HEK293 (cell line): ENCODE data around the gene MRPS2.

ENCODE experiments used
- CTCF ChIA-PET: fragments of 350-600 bp; formaldehyde crosslinking; extraction: SDS; loops from one replicate; lab custom pipeline; 2021; ENCODE audit warnings: antibody characterized with exemption; lab: Yijun Ruan, JAX
- POLR2A ChIA-PET: fragments of 300-600 bp; formaldehyde crosslinking; extraction: SDS; loops from one replicate; lab custom pipeline; 2020; ENCODE audit warnings: antibody characterized with exemption, inconsistent platforms; lab: Yijun Ruan, JAX
- H3K27ac ChIP-seq: fragments of 200-500 bp; sonication (Bioruptor generic); 2 replicates; pipeline ENCODE4 v1.5.1; 2014; ENCODE audit warnings: low read depth, low read length, control low read depth, inconsistent platforms; ENCODE audit errors: extremely low read depth
- H3K36me3 ChIP-seq, 2 experiments: fragments of 200-500 bp in 1 of 2; sonication (Bioruptor generic) in 1 of 2; 1 replicate in 1 of 2; 2 replicates in 1 of 2; pipeline ENCODE4 v1.5.1; 2014 to 2017; ENCODE audit warnings: inconsistent platforms in 2 of 2, low read length in 2 of 2; ENCODE audit not compliant: control insufficient read depth in 2 of 2, insufficient read depth in 1 of 2
- H3K4me1 ChIP-seq: fragments of 200-500 bp; sonication (Bioruptor generic); 2 replicates; pipeline ENCODE4 v1.5.1; 2014; ENCODE audit warnings: mild to moderate bottlenecking, low read length, inconsistent platforms; ENCODE audit not compliant: control insufficient read depth, insufficient read depth
- H3K4me3 ChIP-seq: 2 replicates; pipeline ENCODE4 v1.5.1; 2011; ENCODE audit warnings: low read depth, mild to moderate bottlenecking, control low read depth, low read length, moderate library complexity
- H3K9me3 ChIP-seq: fragments of 200-500 bp; sonication (Bioruptor generic); 2 replicates; pipeline ENCODE4 v1.5.1; 2014; ENCODE audit warnings: low read depth, low read length, inconsistent platforms; ENCODE audit not compliant: control insufficient read depth, insufficient read depth
- HOXC10 ChIP-seq: sonication (generic); formaldehyde crosslinking; IDR thresholded peaks from 2 replicates; pipeline ENCODE4 v1.8.1; 2023; ENCODE audit warnings: mild to moderate bottlenecking, missing genetic modification reagents
- KLF10 ChIP-seq: fragments of 450-650 bp; IDR thresholded peaks from 2 replicates; pipeline ENCODE4 v1.5.1; 2018; ENCODE audit warnings: missing biosample characterization, mild to moderate bottlenecking, missing genetic modification characterization
- MYNN ChIP-seq: fragments of 450-650 bp; formaldehyde crosslinking; IDR thresholded peaks from 2 replicates; pipeline ENCODE4 v1.5.1; 2016; ENCODE audit warnings: missing biosample characterization, missing genetic modification characterization, borderline replicate concordance
- YY2 ChIP-seq: fragments of 450-650 bp; formaldehyde crosslinking; IDR thresholded peaks from 2 replicates; pipeline ENCODE4 v1.5.1; 2016; ENCODE audit warnings: missing biosample characterization, missing genetic modification characterization
- ZNF146 ChIP-seq: fragments of 450-650 bp; formaldehyde crosslinking; IDR thresholded peaks from 2 replicates; pipeline ENCODE4 v1.5.1; 2016; ENCODE audit warnings: missing biosample characterization, missing genetic modification characterization
- ZNF404 ChIP-seq: fragments of 450-650 bp; formaldehyde crosslinking; IDR thresholded peaks from 2 replicates; pipeline ENCODE4 v1.5.1; 2017; ENCODE audit warnings: missing biosample characterization, missing genetic modification characterization
- ZNF514 ChIP-seq: fragments of 450-650 bp; formaldehyde crosslinking; IDR thresholded peaks from 2 replicates; pipeline ENCODE4 v1.5.1; 2016; ENCODE audit warnings: missing biosample characterization, missing genetic modification characterization
- ZNF561 ChIP-seq: fragments of 450-650 bp; IDR thresholded peaks from 2 replicates; pipeline ENCODE4 v1.5.1; 2018; ENCODE audit warnings: missing biosample characterization, missing genetic modification characterization, borderline replicate concordance
- ZNF623 ChIP-seq: fragments of 450-650 bp; formaldehyde crosslinking; IDR thresholded peaks from 2 replicates; pipeline ENCODE4 v1.5.1; 2016; ENCODE audit warnings: missing biosample characterization, missing genetic modification characterization
- TF ChIP-seq, protein P1 (sequence below): fragments of 450-650 bp; formaldehyde crosslinking; IDR thresholded peaks from 2 replicates; pipeline ENCODE4 v1.5.1; 2017; ENCODE audit warnings: missing biosample characterization, mild to moderate bottlenecking, missing genetic modification characterization, moderate library complexity
- TF ChIP-seq, protein P2 (sequence below): fragments of 450-650 bp; formaldehyde crosslinking; IDR thresholded peaks from 2 replicates; pipeline ENCODE4 v1.5.1; 2016; ENCODE audit warnings: missing biosample characterization, missing genetic modification characterization
- TF ChIP-seq, protein P3 (sequence below): fragments of 450-650 bp; formaldehyde crosslinking; IDR thresholded peaks from 2 replicates; pipeline ENCODE4 v1.5.1; 2017; ENCODE audit warnings: missing biosample characterization, missing genetic modification characterization
- TF ChIP-seq, protein P4 (sequence below): fragments of 450-650 bp; formaldehyde crosslinking; IDR thresholded peaks from 2 replicates; pipeline ENCODE4 v1.5.0; 2017; ENCODE audit warnings: missing biosample characterization, missing genetic modification characterization, borderline replicate concordance

The MRPS2 gene

DNA sequence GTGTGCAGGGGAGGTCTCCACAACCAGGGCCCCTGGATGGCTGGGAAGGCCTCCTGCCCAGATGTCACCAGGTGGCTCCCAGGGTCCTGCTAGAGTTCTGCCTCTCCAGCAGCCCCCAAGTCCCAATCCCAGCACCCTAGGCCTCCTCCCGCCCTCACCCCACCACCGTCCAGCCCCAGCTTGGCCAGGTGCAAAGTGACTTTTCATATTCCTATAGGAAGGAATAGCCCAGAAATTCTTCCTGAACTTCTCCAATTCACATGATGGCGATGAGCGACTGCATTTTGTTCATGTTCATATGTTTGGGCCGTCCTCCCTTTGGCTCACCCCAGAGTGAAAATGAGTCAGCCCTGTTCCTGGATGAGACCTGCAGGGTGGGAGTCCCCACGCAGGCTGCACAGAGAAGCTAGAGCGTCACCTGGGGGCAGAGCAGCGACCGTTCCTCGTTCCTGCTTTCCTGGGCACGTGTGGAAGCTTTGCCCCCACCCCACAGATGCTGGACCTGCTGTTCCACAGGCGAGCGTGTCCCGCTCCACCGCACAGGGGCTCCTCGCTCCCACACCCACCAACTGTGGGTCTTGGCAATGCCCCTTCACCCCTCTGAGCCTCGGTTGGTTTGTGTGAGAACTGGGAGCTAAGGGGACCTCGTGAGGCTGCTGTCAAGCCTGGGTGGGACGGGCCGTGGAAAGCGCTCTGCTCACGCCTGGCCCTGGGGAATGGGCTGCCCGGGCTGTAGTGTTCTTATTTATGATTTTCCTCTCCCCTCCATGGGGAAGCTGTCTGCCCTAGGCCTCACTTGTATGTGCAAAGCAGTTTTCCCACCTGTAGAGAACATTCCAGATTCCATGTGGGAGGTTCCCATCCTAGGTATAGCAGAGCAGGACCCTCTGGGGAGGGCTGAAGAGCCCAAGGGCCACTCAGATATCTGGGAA is 6.9 kb downstream of the MRPS2 start:
- H3K36me3 ChIP-seq = peaks cover 0 to 30% of the 10 kb centered on the region in 2 experiments; a peak in 2 of 3 replicates
- no peak overlapping the region for H3K4me3 ChIP-seq
- CTCF ChIA-PET = interaction anchor here (0.6 to 0.7 kb wide), 2 partner anchors 13 to 416 kb away, joined by 3 read pairs; no protein-coding TSS in a partner anchor
- POLR2A ChIA-PET = no interaction called here
- no peaks in the 10 kb centered on the region for H3K9me3 ChIP-seq
- TF ChIP-seq, protein P1, sequence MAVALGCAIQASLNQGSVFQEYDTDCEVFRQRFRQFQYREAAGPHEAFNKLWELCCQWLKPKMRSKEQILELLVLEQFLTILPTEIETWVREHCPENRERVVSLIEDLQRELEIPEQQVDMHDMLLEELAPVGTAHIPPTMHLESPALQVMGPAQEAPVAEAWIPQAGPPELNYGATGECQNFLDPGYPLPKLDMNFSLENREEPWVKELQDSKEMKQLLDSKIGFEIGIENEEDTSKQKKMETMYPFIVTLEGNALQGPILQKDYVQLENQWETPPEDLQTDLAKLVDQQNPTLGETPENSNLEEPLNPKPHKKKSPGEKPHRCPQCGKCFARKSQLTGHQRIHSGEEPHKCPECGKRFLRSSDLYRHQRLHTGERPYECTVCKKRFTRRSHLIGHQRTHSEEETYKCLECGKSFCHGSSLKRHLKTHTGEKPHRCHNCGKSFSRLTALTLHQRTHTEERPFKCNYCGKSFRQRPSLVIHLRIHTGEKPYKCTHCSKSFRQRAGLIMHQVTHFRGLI (tag by site-specific recombination) = no peak
- TF ChIP-seq ZNF146 (tag by site-specific recombination) (no peak), MYNN (tag by site-specific recombination) (no peak)
- TF ChIP-seq, protein P2, sequence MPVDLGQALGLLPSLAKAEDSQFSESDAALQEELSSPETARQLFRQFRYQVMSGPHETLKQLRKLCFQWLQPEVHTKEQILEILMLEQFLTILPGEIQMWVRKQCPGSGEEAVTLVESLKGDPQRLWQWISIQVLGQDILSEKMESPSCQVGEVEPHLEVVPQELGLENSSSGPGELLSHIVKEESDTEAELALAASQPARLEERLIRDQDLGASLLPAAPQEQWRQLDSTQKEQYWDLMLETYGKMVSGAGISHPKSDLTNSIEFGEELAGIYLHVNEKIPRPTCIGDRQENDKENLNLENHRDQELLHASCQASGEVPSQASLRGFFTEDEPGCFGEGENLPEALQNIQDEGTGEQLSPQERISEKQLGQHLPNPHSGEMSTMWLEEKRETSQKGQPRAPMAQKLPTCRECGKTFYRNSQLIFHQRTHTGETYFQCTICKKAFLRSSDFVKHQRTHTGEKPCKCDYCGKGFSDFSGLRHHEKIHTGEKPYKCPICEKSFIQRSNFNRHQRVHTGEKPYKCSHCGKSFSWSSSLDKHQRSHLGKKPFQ = no peak
- H3K4me1 ChIP-seq = no peaks in the 10 kb centered on the region
- no peak overlapping the region for H3K27ac ChIP-seq

DNA sequence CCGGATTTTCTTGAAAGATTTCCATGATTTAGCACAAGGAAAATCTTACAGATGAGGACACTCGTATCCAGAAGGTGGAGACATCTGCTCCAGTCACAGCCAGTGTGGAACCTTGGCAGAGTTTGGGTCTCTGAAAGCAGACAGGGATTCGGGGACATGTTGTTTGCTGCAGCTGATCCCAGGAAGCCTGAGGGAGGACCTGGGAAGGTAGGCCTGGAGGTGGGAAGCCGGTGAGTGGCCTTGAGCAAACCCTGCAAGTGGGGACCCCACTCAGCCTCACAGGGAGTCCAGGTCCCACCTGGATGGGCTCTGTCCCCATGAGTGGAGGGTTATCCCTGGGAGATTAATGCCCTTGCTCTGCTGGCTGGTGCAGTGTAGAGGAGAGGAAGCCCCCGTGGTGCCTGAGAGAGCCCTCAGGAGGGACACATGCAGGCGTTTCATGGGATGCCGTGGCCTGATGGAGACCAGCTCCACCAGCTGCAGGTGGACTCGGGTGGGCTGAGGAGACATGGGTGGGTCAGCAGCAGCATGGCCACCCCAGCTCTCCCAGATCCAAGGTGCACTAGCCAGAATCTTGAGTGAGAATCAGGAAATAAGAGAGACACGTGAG is 7.8 kb downstream of the MRPS2 start:
- Histone ChIP-seq H3K4me1 (no peaks in the 10 kb centered on the region), H3K27ac (no peak overlapping the region), H3K9me3 (no peaks in the 10 kb centered on the region)
- POLR2A ChIA-PET = no interaction called here
- TF ChIP-seq ZNF623 (tag by site-specific recombination) (no peak), HOXC10 (CRISPR knock-in tag) (no peak), YY2 (no peak), ZNF514 (tag by site-specific recombination) (no peak), ZNF404 (tag by site-specific recombination) (no peak), ZNF561 (tag by site-specific recombination) (no peak), KLF10 (tag by site-specific recombination) (no peak)
- TF ChIP-seq, protein P3, sequence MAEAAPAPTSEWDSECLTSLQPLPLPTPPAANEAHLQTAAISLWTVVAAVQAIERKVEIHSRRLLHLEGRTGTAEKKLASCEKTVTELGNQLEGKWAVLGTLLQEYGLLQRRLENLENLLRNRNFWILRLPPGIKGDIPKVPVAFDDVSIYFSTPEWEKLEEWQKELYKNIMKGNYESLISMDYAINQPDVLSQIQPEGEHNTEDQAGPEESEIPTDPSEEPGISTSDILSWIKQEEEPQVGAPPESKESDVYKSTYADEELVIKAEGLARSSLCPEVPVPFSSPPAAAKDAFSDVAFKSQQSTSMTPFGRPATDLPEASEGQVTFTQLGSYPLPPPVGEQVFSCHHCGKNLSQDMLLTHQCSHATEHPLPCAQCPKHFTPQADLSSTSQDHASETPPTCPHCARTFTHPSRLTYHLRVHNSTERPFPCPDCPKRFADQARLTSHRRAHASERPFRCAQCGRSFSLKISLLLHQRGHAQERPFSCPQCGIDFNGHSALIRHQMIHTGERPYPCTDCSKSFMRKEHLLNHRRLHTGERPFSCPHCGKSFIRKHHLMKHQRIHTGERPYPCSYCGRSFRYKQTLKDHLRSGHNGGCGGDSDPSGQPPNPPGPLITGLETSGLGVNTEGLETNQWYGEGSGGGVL (tag by site-specific recombination) = no peak
- TF ChIP-seq, protein P4, sequence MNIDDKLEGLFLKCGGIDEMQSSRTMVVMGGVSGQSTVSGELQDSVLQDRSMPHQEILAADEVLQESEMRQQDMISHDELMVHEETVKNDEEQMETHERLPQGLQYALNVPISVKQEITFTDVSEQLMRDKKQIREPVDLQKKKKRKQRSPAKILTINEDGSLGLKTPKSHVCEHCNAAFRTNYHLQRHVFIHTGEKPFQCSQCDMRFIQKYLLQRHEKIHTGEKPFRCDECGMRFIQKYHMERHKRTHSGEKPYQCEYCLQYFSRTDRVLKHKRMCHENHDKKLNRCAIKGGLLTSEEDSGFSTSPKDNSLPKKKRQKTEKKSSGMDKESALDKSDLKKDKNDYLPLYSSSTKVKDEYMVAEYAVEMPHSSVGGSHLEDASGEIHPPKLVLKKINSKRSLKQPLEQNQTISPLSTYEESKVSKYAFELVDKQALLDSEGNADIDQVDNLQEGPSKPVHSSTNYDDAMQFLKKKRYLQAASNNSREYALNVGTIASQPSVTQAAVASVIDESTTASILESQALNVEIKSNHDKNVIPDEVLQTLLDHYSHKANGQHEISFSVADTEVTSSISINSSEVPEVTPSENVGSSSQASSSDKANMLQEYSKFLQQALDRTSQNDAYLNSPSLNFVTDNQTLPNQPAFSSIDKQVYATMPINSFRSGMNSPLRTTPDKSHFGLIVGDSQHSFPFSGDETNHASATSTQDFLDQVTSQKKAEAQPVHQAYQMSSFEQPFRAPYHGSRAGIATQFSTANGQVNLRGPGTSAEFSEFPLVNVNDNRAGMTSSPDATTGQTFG = no peak
- TF ChIP-seq, all 188 proteins: peak for 0
- CTCF ChIA-PET = no interaction called here
- Histone ChIP-seq H3K36me3 (peaks cover 0 to 20% of the 10 kb centered on the region in 2 experiments; a peak in 1 of 3 replicates), H3K4me3 (no peak overlapping the region)
